Left colon (tissue), 2 donors: ENCODE data around the gene FAM163B. TPM values are rescaled to one million over a fixed set of nuclear protein-coding genes. Genes with fewer than 3 reads are reported as not detected.

ENCODE experiments used
- ATAC-seq: fragments of 200-7000 bp; cut with Tn5 transposase; one replicate; pipeline ENCODE4 v1.9.1; 2020; ENCODE audit warnings: mild to moderate bottlenecking, moderate library complexity
- DNase-seq, 2 donors: peaks; one replicate each; pipeline ENCODE4 v3.0.0-alpha.2; 2020
- intact Hi-C, 2 donors: fragments of 100-400 bp; cut with DNase I in 1 of 2; cut with micrococcal nuclease in 1 of 2; formaldehyde crosslinking; loops; one replicate each; pipeline versions ENCODE4 v1.11.2 to v1.14.0; 2022; cut with DNase I, micrococcal nuclease
- total RNA-seq, 2 donors: library from RNA; stranded (reverse); fragmentation: NEBNext Ultra II Directional; extraction: Animal tissue kit (Norgen Biotek cat#: 25700); gene quantifications; one replicate each; pipeline ENCODE4 v1.2.1, GENCODE V29; 2021
- donor health status: DM: no; HTN: no; CAD: no.
- donor health status: DM: yes; HTN: yes; CAD: no.

The FAM163B gene
- total RNA-seq, 2 donors from 2014 or later: 0.27 to 1.2 TPM

DNA sequence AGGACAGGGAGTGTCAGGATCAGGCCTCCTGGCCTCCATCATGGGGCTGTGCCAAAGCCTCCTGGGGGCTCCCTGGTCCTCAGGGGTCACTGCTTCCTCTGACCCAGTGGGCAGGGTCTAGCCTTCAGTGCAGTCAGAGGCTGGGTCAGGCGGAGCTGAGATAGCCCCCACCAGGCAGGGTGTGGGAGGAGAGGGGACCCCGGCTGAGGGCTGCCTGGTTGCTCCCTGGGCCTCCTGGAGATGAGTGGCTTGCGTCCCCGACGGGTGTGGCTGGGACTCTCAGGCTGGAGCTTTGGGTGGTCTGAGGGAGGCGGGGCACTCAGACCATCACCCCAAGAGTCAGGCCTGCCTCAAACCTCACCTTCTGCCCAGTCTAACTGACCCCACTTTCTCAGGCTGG lies 21.7 kb downstream of the FAM163B start:
- no peak for DNase-seq
- no peak for ATAC-seq
- intact Hi-C loops: no loop called here

DNA sequence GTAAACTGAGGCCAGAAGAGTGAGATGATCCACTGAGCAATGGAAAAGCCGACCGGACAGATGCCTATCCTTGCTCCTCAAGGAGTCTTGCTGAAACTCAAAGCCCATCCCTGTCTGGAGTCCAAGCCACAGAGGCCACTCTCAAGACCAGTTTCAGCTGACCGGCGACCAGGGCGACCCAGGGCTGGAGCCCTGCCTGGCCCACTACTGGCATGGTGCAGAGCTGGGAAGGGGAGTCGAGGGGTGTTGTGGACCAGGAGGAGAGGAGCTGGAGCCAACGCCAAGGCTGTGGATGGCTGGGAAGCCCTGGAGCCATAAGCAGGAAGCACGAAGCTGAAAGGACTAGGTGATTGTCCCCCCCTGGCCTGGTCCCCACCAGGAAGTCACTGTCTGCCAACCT lies 22.1 kb downstream of the FAM163B start:
- ATAC-seq (no peak), DNase-seq (no peak)
- intact Hi-C loops: no loop called here

DNA sequence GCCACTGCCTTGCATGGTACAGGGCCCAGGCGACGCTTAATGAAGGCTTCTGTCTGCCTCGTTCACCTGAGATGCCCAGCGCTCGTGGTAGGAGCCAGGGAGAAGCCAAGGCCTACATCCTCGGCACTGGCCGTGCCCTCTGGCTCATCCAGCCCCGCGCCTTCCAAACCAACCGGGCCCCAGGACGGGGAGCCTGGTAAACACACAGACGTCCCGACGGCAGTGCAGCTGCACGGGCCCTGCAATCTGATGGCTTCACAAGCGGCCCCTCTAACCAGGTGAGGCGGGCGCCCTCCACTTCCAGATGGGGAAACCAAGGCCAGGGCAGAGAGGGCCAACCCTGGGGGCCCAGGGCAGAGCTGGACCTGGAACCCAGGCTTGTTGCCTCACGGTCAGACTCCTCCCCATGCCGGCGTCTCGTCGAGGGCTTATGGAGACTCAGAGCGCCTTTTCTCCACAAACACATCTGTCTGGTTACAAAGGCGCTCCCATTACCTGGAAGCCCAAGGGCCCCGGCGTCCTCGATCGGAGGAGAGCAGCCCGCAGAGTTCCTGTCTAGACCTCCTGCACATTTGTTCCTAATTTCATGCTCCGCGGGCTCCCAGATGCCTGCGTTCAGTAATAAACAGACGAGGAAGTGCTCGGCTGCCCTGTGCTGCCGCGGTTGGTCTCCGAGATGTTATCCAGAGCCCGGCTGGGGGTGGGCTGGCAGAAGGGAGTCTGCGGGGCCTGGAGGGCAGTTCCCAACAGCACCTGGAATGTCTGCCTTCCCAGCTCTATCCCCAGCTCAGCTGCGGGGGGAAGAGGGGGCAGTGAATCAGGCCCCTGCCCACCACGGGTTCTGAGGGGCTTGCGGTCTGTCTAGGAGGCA lies 23.5 kb downstream of the FAM163B start:
- ATAC-seq (peak; percentile 31), DNase-seq (no peak)
- intact Hi-C loops: no loop called here

DNA sequence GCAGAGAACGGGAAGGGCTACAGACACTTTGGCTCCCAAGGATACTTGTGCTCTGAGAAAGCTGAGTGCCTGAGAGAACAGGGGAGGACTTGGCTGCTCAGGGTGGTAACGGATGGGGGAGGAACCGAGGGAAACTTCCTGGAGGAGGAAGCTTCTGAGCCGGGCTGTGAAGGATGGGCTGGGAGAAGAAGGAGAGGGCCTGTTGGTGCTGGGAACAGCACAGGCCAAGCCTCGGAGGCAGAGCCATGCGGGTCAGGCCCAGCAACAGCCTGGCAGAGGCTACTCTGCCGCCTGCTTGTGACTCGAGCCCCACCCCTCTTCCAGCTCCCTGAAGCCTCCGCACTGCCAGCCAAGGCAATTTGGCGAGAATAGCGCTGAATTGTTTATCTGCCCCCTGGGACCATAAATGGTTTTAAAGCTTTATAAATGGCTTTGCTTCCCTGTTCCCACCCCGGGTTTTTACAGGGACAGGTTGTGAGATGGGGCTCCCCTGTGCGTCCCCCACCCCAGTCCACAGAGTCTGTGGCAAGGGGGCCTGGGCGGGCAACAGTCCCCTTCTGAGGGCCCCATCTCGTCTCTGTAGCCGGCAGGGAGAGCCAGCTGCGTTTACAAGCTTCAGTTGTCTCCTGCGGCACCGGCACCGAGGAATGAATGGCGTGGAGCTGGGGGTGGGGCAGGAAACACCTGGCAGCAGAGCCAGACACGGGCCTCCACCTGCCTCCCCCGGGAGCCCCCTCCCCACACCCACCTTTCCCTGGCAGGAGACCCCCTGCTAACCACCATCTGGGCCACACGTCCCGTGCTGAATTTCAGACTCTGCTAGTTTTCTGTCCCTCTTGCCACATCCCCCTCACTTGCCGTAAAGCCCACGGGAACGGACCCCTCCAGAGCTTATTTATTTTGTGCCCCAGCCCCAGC lies 24.4 kb downstream of the FAM163B start:
- DNase-seq: peak in 1 of 2 donors; percentile 39
- peak; percentile 83 for ATAC-seq
- intact Hi-C loops: no loop called here

DNA sequence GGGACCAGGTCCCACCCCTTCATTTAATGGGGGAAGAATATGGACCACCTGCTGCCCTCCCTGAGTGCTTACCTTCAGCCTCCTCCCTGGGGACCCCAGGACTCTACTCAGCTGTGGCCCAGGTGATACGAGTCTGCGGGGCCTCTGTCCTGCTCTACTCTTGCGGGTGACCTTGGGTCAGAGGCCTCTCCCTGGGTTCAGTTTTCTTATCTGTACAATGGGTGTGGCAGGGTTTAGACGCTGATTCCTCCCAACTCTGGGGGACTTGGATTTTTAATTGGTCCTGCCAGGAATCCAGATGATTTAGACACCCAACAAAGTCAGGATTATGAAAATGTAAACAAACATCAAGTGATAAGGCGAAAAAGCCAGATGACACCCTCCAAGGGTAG lies 25.0 kb downstream of the FAM163B start:
- intact Hi-C loops: no loop called here
- ATAC-seq: peak; percentile 39
- no peak for DNase-seq

DNA sequence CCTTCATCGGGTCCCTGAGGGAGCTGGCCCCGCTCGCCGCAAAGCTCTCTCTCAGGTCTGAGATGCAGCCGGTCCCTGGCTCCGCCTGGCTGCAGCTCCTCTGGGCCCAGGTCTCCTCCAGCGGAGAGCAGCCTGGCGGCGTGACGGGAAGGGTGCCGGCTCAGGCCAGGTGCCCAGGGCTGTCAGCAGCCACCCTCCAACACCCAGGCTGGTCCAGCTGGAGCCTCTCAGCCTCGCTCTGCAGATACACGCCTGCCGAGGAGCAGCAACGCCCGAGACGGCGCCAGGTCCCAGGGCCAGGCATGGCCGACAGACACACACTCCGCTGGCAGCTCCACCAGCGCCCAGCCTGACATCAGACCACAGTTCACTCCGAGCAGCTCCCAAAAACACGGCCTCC lies 25.6 kb downstream of the FAM163B start:
- ATAC-seq: peak; percentile 2
- intact Hi-C loops: no loop called here
- DNase-seq: no peak

DNA sequence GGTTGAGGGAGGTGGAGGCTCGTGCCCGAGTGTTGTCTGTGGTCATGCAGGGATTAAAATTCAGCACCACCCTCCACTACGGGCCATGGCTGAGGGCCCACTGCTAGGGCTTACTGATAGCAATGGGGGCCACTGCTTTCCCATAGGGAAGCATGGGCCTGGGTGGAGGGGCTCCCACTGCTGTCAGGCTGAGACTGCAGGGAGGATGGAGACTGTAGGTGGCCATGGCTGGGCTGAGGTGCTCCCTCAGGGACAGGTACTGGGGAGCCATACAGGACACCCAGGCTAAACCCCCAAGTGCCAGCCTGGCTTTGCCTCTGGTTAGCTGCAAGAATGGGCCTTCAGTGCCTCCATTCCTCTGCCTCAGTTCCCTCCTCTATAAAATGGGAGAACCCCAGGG lies 26.1 kb downstream of the FAM163B start:
- no peak for ATAC-seq
- DNase-seq: no peak
- intact Hi-C loops: no loop called here

DNA sequence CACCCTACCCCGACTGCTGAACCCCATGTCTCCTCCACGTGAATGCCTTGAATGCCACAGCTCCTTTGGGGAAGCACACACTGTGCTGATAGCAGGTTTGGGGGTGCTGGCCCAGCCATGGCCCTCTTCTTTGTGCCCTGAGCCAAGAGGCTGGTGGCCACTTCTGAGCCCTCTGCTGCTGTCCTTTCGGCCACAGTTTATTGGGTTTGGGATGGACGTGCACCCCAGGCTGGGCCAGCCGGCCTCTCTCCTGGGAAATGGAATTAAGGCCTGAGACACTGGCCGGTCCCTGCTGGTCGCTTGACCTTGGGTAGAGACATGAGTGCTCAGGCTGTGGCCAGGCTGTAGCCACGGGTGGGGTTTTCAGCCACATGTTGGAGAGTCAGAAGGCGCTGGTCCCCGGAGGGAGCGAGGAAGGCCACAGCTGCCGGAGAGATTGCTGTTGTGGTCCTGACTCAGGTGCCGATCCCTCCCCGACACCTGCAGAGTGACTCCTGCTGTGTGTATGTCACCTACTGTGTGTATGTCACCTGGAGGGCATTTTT lies 26.6 kb downstream of the FAM163B start:
- ATAC-seq: no peak
- intact Hi-C loops: no loop called here
- DNase-seq: no peak

DNA sequence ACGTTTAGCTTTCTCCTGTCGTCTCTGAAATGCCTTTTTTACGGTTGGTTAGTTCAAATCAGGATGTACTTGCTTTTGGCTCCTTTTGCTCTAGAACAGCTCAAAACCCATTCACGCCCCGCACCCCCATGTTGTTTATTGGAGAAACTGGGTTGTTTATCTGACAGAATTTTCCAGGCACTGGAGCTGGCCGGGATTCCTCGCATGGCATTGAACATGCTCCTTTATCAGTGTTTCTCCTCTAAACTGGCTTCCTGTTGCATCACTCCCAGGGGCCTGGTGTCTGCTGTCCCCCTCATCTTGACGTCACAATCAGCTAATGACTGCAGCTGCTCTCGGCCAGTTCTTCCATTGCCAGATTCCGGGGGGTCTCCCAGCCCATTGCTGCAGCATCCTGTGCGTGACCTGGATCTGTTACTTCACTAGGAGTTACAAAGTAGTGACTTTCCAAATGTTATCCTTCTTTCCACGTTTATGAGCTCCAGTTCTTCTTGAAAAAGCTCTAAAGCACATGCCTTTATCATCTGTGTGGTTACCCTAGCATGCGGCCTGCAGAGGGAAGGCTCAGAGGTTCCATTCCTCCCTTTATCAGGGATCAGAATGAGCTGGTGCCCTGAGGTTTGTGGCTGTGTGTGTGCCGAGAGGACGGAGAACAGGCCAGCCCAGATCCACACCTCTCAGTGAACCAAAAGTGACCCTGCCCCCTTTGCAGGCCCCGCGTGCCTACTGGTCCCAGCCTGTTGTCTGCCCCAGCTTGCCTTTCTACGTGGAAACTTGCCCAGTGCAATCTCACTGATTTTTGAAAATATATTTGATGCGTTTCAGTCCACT lies 27.5 kb downstream of the FAM163B start:
- no peak for DNase-seq
- intact Hi-C loops: no loop called here
- no peak for ATAC-seq

DNA sequence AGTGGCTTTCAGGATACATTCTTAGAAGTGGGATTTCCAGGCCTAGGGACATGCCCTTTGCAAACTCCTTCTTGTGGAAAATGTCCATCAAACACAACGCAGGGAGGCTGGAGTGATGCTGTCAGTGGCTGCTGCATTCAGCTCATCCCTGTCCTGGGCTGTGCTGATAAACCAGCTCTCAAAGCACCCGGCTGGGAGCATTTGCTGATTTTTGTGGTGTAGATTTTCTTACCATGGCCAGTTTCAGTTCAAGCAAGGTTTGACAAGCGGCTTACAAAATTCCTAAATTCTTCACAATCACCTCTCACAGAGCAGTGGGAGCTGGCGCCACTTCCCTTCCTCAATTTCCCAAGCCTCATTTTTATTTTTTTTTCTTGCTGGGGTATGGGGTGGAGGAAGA lies 28.2 kb downstream of the FAM163B start:
- DNase-seq: no peak
- intact Hi-C loops: no loop called here
- no peak for ATAC-seq

DNA sequence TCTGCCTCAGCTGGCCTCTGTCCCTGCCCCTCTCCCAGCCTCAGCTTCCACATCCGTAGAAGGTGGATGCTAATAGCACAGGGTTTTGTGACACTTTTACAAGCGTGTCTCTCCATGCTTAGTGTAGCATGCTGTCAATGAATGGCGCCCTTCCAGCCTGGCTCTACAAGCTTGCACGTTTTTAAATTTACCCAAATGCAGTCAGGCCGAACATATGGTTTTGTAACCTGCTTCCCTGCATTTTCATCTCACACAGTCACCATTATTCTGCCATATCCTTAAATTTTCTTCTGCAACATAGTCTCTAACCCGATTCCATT lies 28.8 kb downstream of the FAM163B start:
- ATAC-seq: no peak

DNA sequence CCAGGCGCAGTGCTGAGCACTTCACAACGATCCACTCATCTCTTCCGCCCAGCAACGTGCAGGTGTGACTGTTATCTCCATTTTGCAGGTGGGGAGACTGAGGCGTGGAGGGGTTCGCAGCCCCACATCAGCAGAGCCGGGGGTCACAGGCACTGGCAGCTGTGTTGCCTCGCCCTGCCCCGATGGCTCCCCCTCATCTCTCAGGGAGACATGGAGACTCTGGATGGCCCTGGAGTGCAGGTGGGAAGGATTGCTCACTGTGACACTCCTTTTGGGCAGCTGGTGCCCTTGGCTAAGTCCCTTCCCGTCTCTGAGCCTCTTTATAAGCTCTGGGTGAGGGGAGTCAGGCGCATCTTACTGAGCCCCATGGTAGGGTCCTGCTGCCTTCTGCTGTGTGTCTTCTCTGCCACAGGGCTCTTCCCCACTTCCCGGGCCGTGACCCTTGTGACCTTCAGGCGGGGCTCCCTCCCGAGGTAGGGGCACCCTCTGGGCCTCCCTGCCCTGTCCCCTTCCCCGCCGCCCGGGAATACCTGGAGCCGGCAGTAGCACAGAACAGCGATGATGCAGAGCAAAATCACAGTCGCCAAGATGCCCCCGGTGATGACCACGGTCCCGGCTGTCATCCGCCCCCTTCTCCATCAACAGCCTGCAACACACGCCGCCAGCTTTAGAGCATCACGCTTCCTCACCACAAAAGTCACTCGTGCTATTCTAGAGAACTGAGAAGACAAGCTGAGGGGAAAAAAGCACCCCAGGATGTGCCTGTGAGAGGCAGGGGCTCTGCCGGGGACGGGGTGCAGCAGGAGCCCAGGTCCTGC lies 29.4 kb downstream of the FAM163B start:
- DNase-seq (no peak), ATAC-seq (no peak)
- intact Hi-C loops: no loop called here

More for the DNA sequence above, 28.8 kb downstream of the FAM163B start:
- no peak for DNase-seq
- intact Hi-C loops: no loop called here

DNA sequence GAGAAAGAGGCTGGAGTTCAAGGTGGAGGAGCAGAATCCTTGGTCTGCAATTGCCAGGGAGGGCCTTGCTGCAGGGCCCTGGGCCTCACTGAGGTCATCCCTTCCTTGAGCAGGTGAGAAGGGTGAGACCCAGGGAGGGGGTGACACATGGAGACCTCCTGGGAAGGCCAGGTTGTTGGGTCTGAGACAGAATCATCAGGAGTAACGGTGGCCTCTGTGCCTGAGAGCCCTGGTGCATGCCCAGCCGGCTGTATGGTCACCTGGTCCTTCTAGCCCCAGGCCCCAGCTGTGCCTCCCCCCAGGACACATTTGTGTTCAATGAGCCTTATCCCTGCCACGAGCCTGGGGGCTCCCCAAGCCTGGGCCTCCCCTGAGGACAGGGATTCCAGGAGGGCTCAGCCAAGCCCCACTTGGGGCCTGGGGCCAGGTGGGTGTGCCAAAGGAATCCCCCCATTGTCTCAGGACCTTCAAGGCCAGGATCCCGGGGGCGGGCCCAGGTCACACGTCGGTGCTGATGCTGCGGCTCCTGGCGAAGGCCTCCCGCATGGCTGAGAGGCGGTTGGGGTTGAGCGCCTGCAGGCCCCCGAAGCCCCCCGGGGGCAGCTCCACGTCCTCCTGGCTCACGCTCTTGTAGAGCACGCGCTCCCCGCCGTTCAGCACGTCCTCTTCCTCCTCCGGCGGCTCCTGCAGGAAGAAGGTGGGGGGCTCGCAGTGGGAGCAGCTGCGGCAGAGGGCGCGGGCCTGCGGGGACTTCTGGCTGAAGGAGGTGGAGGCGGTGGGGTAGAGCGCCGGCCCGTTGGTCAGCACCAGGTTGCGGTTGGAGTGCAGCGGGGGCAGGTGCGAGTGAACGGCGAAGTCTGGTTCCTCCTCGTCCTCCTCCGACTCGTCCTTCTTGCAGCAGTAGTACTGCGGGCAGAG lies 30.4 kb downstream of the FAM163B start:
- intact Hi-C loops: no loop called here
- no peak for ATAC-seq
- no peak for DNase-seq

DNA sequence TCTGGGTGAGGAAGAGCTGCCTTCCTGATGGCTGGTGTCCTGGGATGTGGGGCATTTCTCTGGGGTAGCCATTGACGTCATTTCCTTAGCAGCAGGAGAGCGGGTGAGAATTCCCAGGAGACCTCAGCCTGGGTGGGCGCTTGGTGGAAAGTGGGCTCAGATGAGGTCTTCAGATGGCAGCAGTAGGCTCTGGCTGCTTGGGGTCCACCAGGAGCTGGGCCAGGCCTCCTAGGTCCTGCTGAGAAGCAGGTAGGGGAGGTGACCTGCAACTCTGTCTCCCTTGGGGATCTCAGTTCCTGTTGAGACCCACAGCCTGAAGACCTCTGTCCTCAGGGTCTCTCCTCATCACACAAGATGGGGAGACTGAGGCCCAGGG lies 31.5 kb downstream of the FAM163B start:
- ATAC-seq: no peak
- intact Hi-C loops: no loop called here
- no peak for DNase-seq

DNA sequence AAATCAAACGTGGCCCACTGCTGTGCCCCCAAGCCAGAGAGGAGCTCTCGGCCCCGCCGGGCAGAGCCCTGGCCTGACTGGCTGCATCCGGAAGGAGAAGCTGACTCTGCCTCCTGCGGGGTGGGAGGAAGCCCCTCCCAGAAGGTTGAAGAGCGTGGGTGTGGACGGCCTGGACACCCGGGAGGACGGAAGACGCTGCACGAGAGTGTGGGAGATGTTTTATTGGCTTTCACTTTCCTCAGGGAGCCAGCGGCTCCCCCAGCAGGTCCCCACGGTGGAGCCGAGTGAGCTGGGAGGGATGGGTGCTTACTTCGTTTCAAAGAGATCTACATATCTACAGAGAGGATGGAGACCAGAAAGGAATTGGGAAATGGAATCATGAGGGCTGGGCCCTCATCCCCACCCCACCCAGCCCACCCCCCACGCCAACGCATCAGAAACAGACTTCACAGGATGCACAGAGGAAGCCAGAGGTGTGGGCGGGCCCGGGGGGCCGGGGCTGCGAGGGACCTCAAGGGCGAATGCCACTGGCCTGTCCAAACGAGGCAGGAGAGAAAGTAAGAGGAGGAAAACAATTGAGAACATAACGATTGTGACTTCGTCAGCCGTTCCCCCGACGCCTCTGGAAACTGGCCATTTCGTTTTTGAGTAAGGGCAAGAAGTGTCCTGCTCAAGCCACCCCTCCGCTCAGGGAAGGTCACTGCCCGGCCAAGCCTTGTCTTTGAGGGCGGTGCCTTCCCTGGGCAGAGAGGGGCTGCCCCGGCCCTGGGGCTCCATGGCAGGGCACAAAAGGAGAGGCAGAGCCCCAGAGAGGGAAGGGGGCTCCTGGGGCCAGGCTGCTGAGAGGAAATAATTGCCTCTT lies 32.1 kb downstream of the FAM163B start:
- ATAC-seq: peak; percentile 12
- intact Hi-C loops: no loop called here
- no peak for DNase-seq
